ENCODE results near the gene ARHGAP23. TPM values are rescaled to one million over a fixed set of nuclear protein-coding genes. Genes with fewer than 3 reads are reported as not detected.
A peak's percentile ranks its signal among the peaks of the same experiment; 100 is the strongest.
"Not testable (repeated sequence)": the region's sequence is repeated elsewhere in the genome, so short reads cannot be mapped to it uniquely, and the experiment has no call there.

ARHGAP23 gene
- polyA plus RNA-seq, 1 donor = 50.5 TPM

GRCh38 chr17:38461683-38462082, 33.4 kb downstream of the ARHGAP23 start:
- DNase-seq = no peak

DNA sequence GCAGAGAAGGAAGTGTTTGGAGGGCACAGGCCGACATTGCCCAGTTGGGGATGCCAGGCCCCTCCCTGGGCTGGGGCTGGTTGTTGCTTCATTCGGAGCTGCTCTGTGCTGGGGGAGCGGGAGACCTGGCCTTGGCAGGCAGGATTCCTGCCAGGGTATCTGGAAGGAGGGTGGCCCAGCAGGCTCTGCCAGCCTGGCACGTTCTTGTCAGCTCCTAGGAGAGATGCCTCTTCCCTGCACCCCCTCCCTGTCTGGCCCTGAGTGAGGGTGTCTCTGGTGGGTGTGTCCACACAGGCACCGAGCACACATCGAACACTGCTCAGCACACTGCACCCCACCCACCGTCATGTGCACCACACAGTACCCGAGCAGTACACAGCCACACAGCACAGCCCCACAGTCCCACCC, 35.2 kb downstream of the ARHGAP23 start:
- DNase-seq = no peak

- DNase-seq = no peak
Observed at GRCh38 chr17:38464251-38464722, 36.0 kb downstream of the ARHGAP23 start.

- peak; percentile 83 for DNase-seq
Observed at GRCh38 chr17:38464723-38465390, 36.6 kb downstream of the ARHGAP23 start.

DNA sequence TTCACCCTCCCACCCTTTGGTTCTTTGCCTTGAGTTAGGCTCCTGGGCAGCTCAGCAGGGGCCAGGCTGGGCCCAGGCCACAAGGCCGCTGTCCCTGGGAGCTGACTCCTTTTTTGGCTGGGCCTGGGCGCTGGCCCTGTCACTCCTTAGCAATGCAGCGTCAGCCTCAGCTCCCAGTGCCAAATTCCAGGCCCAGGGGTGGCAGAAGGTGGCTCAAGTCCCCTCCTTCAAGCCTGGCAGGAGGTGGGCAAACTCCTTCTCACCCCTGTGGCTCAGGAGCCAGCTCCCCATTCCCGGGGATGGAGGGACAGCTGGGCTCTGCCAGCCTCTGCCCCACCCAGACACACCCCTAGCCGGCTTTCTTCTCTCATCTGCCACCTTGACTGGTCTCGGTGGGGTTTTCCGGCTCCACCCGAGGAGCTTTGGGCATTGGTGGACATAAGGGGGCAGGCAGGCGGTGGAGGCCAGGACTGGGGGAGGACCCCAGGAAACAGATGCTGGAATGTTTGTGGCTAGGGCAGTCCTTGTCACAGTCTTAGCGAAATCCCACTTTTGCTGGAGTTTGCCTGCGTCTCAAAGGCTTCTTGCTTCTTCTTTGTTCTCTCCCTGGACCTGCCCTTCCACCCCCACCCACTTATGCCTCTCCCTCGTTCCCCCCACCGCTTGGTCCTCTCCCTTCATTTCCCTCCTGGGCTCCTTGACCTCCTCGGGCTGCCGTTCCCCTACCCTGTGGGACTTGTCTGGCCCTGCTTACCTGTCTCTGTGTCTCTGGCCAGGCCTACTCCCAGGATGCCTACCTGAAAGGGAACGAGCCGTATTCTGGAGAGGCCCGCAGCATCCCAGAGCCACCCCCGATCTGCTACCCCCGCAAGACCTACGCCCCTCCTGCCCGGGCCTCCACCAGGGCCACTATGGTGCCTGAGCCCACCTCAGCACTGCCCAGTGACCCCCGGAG, 37.4 kb downstream of the ARHGAP23 start:
- no peak for DNase-seq

GRCh38 chr17:38466346-38467315, 38.4 kb downstream of the ARHGAP23 start:
- no peak for DNase-seq

- no peak for DNase-seq
Observed at GRCh38 chr17:38467491-38467890, 39.2 kb downstream of the ARHGAP23 start.

DNA sequence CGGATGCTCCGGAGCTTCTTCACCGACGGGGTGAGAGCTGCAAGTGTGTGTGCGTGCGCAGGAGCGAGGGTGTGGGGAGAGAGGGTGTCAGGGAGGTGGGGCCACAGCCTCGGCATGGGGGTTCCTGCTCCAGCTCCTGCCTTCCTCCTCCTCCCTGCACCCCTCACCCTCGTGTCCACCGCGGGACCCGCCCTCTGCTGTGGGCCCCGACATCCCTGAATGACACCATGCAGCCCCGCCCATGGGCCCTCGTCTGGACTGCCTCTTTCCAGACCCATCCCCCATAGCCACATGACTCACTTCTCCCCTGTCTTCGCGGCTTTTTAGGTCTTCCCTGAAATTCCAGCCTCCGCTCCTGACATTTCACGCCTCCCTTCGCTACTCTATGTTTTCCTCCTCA, 41.6 kb downstream of the ARHGAP23 start:
- no peak for DNase-seq

DNA sequence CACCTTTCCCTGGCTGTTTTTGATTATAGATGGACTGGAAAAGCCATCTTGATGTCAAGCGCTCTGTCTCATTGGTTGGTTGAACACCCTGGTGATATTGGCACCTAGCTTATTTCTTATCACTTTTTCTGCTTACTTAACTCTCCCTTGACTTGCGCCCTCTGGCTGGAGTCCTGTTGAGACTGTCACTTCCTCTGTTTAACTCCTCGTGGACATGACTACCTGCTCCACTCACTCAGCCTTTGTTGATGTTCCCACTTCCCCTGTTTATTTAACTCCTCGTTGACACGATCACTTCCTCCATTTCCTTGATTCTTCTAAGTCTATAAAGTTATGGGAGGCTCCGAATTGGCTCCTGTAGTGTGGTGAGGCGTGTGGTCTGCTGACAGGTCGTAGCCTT, 43.0 kb downstream of the ARHGAP23 start:
- not testable (repeated sequence) for DNase-seq

- DNase-seq = not testable (repeated sequence)
Observed at GRCh38 chr17:38474666-38475065, 46.4 kb downstream of the ARHGAP23 start.

- no peak for DNase-seq
Observed at GRCh38 chr17:38476549-38476948, 48.3 kb downstream of the ARHGAP23 start.

DNA sequence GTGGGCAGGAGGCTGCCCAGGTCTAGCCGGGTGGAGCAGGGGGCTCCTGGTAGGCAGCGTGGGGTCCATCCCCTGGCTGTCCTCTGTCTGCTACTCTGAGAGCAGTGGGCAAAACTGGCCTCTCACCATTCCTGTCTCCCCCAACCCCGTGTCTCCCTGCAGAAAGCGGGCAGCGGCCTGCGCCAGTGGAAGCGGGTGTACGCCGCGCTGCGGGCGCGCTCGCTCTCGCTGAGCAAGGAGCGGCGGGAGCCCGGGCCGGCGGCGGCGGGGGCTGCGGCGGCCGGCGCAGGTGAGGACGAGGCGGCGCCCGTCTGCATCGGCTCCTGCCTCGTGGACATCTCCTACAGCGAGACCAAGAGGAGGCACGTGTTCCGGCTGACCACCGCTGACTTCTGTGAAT, 49.2 kb downstream of the ARHGAP23 start:
- not testable (repeated sequence) for DNase-seq

DNA sequence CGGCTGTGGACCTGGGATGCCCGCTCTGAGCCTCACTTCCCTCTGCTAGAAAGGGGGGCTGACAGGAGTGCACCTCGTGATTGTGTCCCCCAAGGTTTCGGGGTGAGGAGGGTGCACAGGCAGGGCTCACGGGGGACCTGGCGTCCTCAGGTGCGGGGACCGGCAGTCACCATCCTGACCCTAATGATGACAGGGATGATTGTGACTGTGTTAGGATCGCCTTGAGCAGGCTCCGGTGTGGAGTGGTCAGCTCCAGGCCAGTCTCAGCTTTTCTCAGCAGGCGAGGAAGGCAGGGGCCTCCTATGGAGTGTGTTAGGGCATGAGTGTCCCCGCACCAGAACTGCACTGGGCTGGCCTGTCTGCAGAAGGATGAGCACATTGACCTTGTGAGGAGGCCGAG, 49.7 kb downstream of the ARHGAP23 start:
- DNase-seq = not testable (repeated sequence)

DNA sequence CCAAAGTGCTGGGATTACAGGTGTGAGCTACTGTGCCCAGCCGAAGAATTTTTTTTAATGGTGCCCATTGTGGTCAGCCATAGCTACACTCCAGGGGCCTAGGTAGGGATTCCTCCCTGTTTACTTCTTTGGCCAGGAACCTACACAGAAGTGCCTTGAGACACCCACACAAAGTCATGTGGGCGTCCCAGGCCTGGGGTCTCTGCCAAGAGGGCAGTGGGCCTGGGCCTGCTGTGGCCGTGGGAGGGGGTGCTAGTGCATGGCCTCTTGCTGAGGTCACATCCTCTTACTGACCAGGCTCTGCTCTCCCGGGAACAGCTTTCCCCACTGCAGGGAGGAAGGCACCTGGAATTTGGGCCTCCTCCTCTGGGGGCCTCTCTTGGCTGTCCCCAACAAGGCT, 50.4 kb downstream of the ARHGAP23 start:
- not testable (repeated sequence) for DNase-seq

DNA sequence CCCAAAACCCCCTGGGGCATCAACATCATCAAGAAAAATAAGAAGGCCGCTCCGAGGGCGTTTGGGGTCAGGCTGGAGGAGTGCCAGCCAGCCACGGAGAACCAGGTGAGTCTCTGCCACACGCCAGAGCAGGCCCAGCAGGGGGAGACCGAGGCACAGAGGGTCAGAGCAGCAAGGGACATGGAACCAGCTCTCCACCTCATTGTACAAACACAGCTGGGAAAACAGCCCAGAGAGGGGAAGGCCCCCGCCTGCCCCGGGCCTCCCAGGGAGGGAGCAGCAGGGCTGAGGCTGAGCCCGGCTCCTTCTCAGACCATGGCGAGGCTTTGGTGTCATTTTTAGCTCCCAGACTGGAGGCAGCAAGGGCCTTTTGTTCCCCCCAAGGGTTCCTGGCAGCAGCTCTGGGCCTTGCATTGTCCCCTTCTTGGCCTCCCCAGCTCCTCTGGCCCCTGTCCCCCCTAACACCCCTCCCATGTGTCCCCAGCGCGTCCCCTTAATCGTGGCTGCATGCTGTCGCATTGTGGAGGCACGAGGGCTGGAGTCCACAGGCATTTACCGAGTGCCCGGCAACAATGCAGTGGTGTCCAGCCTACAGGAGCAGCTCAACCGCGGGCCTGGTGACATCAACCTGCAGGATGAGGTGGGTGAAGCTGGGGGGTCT, 53.9 kb downstream of the ARHGAP23 start:
- DNase-seq = not testable (repeated sequence)

- not testable (repeated sequence) for DNase-seq
Observed at GRCh38 chr17:38482700-38483043, 54.4 kb downstream of the ARHGAP23 start.

DNA sequence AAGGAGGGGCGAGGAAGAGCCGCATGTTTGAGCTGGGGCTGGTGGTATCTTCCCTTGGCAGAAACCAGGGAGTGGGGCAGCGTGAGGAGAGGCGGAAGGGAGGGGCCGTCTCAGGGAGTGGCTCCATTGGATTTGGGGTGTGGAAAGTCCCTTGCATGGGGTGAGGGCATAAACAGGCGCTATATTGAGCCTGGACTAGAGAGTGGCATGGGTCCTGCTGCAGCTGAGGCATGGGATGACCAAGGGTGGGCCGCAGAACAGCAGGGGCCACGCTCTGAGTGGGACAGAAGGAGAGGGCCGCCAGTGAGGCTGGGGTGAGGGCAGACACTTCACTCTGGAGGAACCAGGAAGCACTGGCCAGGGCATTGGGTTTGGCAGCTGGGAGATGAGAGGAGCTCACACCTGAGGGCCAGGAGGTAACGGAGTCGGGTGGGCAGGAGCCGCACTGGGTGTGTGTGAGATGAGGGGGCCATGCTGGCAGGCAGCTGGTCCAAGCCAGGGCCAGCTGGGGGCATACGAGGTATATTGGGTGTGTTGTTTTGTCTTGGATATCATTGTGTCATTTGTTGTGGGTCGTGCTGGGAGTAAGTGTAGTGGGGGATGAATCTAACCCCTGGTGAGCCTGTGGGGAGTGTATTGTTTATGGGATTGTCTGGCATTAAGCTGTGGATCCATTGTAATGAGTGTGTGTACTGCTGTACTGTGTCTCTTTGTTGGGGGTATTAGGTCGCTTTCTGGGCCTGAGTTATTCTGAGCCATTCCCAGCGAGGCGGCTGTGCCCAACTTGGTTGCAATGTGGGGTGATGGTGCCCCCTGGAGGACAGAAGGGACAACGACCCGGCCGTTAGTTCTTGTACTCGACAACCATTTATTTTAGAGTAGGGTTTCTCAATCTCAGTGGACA, 56.2 kb downstream of the ARHGAP23 start:
- peak; percentile 48 for DNase-seq

- no peak for DNase-seq
Observed at GRCh38 chr17:38485146-38485468, 56.8 kb downstream of the ARHGAP23 start.

DNA sequence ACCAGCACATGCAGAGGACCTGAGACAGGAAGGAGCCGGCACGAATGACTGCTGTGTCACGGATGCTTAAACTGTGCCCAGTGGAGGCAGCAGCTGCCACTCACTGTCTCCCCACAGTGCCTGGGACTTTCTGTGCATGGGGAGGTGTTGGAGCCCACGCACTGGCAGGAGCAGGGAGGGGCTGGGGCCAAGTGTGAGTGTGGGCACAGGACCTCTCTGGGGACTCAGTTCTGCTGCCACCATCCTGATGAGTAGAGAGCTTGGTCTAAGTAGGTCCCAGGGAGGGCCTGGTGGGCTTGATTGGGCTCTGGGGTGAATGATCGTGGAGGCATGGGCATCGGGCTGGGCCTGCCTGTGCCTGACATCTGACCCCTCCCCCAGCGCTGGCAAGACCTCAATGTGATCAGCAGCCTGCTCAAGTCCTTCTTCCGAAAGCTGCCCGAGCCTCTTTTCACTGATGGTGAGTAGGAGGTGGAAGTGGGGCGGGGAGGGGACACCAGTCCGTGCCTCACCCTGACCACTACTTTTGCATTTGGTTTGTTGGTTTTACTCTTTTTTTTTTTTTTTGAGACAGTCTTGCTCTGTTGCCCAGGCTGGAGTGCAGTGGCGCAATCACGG, 57.5 kb downstream of the ARHGAP23 start:
- not testable (repeated sequence) for DNase-seq

GRCh38 chr17:38489774-38490173, 61.5 kb downstream of the ARHGAP23 start:
- DNase-seq = not testable (repeated sequence)
